GM12891 (cell line): ENCODE results near the gene GUCY2C.

Source experiments
- PAX5 ChIP-seq: IDR thresholded peaks from 2 replicates; pipeline ENCODE4 v1.6.1; 2011; ENCODE audit warnings: low read length, moderate library complexity, mild to moderate bottlenecking; ENCODE audit not compliant: insufficient read depth, severe bottlenecking
- POLR2A ChIP-seq: IDR thresholded peaks from 2 replicates; pipeline ENCODE4 v1.6.1; 2011; ENCODE audit warnings: low read depth, low read length, control low read depth
- POLR2AphosphoS5 ChIP-seq: IDR thresholded peaks from 2 replicates; pipeline ENCODE4 v1.6.1; 2011; ENCODE audit warnings: low read depth, low read length, control low read depth
- POU2F2 ChIP-seq: IDR thresholded peaks from 2 replicates; pipeline ENCODE4 v1.6.1; 2011; ENCODE audit warnings: low read depth, mild to moderate bottlenecking, control low read depth, low read length, moderate library complexity
- SPI1 ChIP-seq: IDR thresholded peaks from 2 replicates; pipeline ENCODE4 v1.6.1; 2011; ENCODE audit warnings: low read depth, low read length, control low read depth
- TAF1 ChIP-seq: IDR thresholded peaks from 2 replicates; pipeline ENCODE4 v1.6.1; 2011; ENCODE audit warnings: low read depth, low read length, control low read depth

DNA sequence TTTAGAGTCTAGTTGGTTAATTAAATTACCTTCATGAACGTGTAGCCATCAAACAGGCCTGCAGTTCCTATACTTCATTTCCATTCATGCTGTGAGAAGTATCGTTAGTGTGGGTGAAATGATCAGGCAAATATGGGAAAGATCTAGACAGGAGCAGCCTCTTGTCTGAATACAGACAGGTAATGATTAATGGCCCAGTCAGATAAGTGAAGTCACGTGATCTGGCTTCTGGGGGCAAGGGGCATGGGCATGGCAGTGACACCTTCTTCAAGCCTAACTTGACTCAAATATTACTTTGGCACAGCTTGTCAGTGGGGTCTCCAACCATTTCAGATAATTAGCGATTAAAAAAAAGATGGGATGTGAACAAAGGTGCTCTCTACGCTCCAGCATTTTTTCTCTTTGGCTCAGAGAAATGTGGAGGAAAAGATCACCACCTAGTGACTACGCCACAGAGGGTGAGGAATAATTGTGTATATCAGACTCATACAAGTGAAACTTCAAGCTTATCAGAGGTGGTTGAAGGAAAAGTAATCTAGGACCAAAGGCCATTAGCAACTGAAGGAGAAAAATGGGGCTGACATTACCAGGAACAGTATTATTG lies 17.8 kb downstream of the GUCY2C start:
- TF ChIP-seq POLR2A: no peak
- no peak for TF ChIP-seq SPI1
- TF ChIP-seq POLR2AphosphoS5: no peak
- TF ChIP-seq TAF1: no peak
- TF ChIP-seq POU2F2: no peak
- TF ChIP-seq PAX5: no peak
